DMS53 treated with DMSO at 0.1 percent for 48 hours (cell line): Measurements from ENCODE around the gene SLC5A4.
"Not testable (repeated sequence)": the region's sequence is repeated elsewhere in the genome, so short reads cannot be mapped to it uniquely, and the experiment has no call there.

ENCODE experiments used
- DNase-seq: peaks from one replicate; lab custom pipeline; 2025; ENCODE audit not compliant: unreplicated experiment; lab: John Stamatoyannopoulos, UW

SLC5A4 gene

GRCh38 chr22:32255217-32255616, at the start of gene SLC5A4:
Gene SLC5A4, minus strand, starts transcription at chr22:32255347. Its CDS starts 18 bp downstream, at chr22:32255329.
- DNase-seq: no peak

- not testable (repeated sequence) for DNase-seq
Measured at GRCh38 chr22:32293921-32294320, 38.8 kb upstream of the SLC5A4 start.

GRCh38 chr22:32286290-32286840, 31.2 kb upstream of the SLC5A4 start:
- DNase-seq: no peak

GRCh38 chr22:32281072-32281471, 25.9 kb upstream of the SLC5A4 start:
- DNase-seq: no peak

GRCh38 chr22:32275353-32275752, 20.2 kb upstream of the SLC5A4 start:
- DNase-seq: not testable (repeated sequence)

GRCh38 chr22:32271389-32271788, 16.2 kb upstream of the SLC5A4 start:
- DNase-seq: no peak

GRCh38 chr22:32270641-32271369, 15.7 kb upstream of the SLC5A4 start:
- no peak for DNase-seq

GRCh38 chr22:32269316-32269715, 14.2 kb upstream of the SLC5A4 start:
- no peak for DNase-seq

- DNase-seq: no peak
Measured at GRCh38 chr22:32267011-32267410, 11.9 kb upstream of the SLC5A4 start.

GRCh38 chr22:32265882-32266767, 11.0 kb upstream of the SLC5A4 start:
- peak; percentile 3 for DNase-seq

GRCh38 chr22:32263678-32264077, 8.5 kb upstream of the SLC5A4 start:
- DNase-seq: not testable (repeated sequence)

- DNase-seq: no peak
Measured at GRCh38 chr22:32261306-32261705, 6.2 kb upstream of the SLC5A4 start.

- DNase-seq: no peak
Measured at GRCh38 chr22:32258791-32259190, 3.6 kb upstream of the SLC5A4 start.

- DNase-seq: no peak
Measured at GRCh38 chr22:32255726-32256125, 579 bp upstream of the SLC5A4 start.

- no peak for DNase-seq
Measured at GRCh38 chr22:32249231-32249630, 5.9 kb downstream of the SLC5A4 start.

- no peak for DNase-seq
Measured at GRCh38 chr22:32248276-32248675, 6.9 kb downstream of the SLC5A4 start.

- DNase-seq: no peak
Measured at GRCh38 chr22:32246166-32246565, 9.0 kb downstream of the SLC5A4 start.

- DNase-seq: peak; percentile 24
Measured at GRCh38 chr22:32245042-32245441, 10.1 kb downstream of the SLC5A4 start.

- no peak for DNase-seq
Measured at GRCh38 chr22:32244547-32244946, 10.6 kb downstream of the SLC5A4 start.

GRCh38 chr22:32240461-32240860, 14.7 kb downstream of the SLC5A4 start:
- no peak for DNase-seq

GRCh38 chr22:32237906-32238305, 17.2 kb downstream of the SLC5A4 start:
- DNase-seq: no peak

GRCh38 chr22:32236970-32237369, 18.2 kb downstream of the SLC5A4 start:
- no peak for DNase-seq
